A549 (cell line): ENCODE data around the gene TAS2R38.

Experiments
- CTCF ChIP-seq: fragments of >200 bp; sonication (Bioruptor Twin); formaldehyde crosslinking; IDR thresholded peaks from 3 replicates; pipeline ENCODE4 v1.5.1; 2016
- FOSB ChIP-seq: fragments of 250-450 bp; sonication (Bioruptor Pico); IDR thresholded peaks from 2 replicates; pipeline ENCODE4 v1.5.0; 2020; ENCODE audit warnings: mild to moderate bottlenecking, moderate library complexity
- MAX ChIP-seq: IDR thresholded peaks from 2 replicates; pipeline ENCODE4 v1.6.1; 2012
- POLR2A ChIP-seq: IDR thresholded peaks from 2 replicates; pipeline ENCODE4 v1.6.1; 2012; ENCODE audit warnings: mild to moderate bottlenecking, low read length
- RCOR1 ChIP-seq: fragments of 150-350 bp; IDR thresholded peaks from 2 replicates; pipeline ENCODE4 v1.6.1; 2014; ENCODE audit warnings: antibody characterized with exemption, low read length, low read depth
- RFX5 ChIP-seq: fragments of 450-650 bp; IDR thresholded peaks from 2 replicates; pipeline ENCODE4 v1.7.1; 2014; ENCODE audit warnings: antibody characterized with exemption, mild to moderate bottlenecking, moderate library complexity
- USF2 ChIP-seq: fragments of 450-650 bp; IDR thresholded peaks from 2 replicates; pipeline ENCODE4 v1.6.1; 2014; ENCODE audit warnings: antibody characterized with exemption
- ZC3H11A ChIP-seq: fragments of 450-650 bp; IDR thresholded peaks from 2 replicates; pipeline ENCODE4 v1.6.1; 2014; ENCODE audit warnings: antibody characterized with exemption, mild to moderate bottlenecking

- TF ChIP-seq POLR2A (no peak), MAX (no peak), CTCF (no peak), FOSB (CRISPR knock-in tag) (no peak), USF2 (no peak), RFX5 (no peak), RCOR1 (no peak), ZC3H11A (no peak)
Observed at GRCh38 chr7:141999058-141999623, 25.6 kb upstream of the TAS2R38 start.
